22Rv1 (cell line): ENCODE measurements around the gene TM4SF18.

Experiments
- H3K27ac ChIP-seq: fragments of 450-650 bp; 2 replicates; pipeline ENCODE4 v1.5.1; 2017
- CTCF ChIP-seq: fragments of 450-650 bp; IDR thresholded peaks from 2 replicates; pipeline ENCODE4 v1.5.1; 2017; ENCODE audit warnings: mild to moderate bottlenecking
- ZFX ChIP-seq: fragments of 450-650 bp; IDR thresholded peaks from 2 replicates; pipeline ENCODE4 v1.6.1; 2017; ENCODE audit warnings: antibody characterized with exemption, borderline replicate concordance

The TM4SF18 gene

GRCh38 chr3:149271669-149272068 lies 61.8 kb downstream of the TM4SF18 start:
- H3K27ac ChIP-seq: no peak overlapping the region
- TF ChIP-seq CTCF (no peak), ZFX (no peak)

- TF ChIP-seq ZFX (no peak), CTCF (no peak)
- no peak overlapping the region for H3K27ac ChIP-seq
These were observed 63.3 kb downstream of the TM4SF18 start for GRCh38 chr3:149270180-149270579.

- TF ChIP-seq CTCF (no peak), ZFX (no peak)
- H3K27ac ChIP-seq: no peak overlapping the region
These were observed 63.7 kb downstream of the TM4SF18 start for GRCh38 chr3:149269687-149270086.
